Fibroblast of pulmonary artery (primary cell): ENCODE results near the gene RRH.
A peak's percentile ranks its signal among the peaks of the same experiment; 100 is the strongest.
"Not testable (repeated sequence)": the region's sequence is repeated elsewhere in the genome, so short reads cannot be mapped to it uniquely, and the experiment has no call there.

Source experiments
- DNase-seq: peaks from one replicate; pipeline ENCODE4 v3.0.0-alpha.2; 2010; ENCODE audit warnings: low read depth
- H3K4me3 ChIP-seq: replicated peaks from 2 replicates; pipeline ENCODE4 v1.5.1; 2011; ENCODE audit warnings: low read depth, mild to moderate bottlenecking, control low read depth, low read length, moderate library complexity
- TF ChIP-seq, protein P1 (sequence below): IDR thresholded peaks from 2 replicates; pipeline ENCODE4 v1.5.1; 2011; ENCODE audit warnings: mild to moderate bottlenecking, control low read depth, low read length, inconsistent platforms; ENCODE audit errors: missing control alignments

RRH gene

DNA sequence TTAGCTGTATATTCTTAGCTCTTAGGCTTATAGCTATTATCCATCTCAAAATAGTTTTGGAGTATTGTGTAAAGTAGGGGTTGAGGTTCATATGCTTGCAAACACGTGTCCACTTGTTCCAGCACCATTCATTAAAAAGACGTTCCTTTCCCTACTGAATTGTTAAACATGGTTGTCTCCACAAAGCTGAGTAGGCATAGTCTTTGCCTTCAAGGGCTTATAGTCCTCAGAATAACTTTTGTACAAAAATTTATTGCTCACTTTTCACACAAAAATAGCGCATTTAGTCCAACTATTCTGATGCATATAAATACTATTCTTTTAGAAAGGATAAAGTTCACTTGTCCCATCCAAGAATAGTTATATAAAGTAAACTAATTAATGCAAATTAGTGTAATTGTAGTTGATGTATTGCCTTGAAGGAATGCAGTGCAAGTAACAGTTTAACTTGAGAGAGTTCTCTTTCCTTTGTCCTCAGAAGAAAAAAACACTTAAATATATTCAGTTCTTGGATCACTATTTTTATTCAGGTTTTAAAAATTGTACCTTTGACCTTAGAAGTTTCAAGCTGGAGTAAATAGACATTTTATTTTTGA, 34.2 kb downstream of the RRH start:
- DNase-seq: no peak
- no peak overlapping the region for H3K4me3 ChIP-seq
- TF ChIP-seq, protein P1, sequence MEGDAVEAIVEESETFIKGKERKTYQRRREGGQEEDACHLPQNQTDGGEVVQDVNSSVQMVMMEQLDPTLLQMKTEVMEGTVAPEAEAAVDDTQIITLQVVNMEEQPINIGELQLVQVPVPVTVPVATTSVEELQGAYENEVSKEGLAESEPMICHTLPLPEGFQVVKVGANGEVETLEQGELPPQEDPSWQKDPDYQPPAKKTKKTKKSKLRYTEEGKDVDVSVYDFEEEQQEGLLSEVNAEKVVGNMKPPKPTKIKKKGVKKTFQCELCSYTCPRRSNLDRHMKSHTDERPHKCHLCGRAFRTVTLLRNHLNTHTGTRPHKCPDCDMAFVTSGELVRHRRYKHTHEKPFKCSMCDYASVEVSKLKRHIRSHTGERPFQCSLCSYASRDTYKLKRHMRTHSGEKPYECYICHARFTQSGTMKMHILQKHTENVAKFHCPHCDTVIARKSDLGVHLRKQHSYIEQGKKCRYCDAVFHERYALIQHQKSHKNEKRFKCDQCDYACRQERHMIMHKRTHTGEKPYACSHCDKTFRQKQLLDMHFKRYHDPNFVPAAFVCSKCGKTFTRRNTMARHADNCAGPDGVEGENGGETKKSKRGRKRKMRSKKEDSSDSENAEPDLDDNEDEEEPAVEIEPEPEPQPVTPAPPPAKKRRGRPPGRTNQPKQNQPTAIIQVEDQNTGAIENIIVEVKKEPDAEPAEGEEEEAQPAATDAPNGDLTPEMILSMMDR: no peak

DNA sequence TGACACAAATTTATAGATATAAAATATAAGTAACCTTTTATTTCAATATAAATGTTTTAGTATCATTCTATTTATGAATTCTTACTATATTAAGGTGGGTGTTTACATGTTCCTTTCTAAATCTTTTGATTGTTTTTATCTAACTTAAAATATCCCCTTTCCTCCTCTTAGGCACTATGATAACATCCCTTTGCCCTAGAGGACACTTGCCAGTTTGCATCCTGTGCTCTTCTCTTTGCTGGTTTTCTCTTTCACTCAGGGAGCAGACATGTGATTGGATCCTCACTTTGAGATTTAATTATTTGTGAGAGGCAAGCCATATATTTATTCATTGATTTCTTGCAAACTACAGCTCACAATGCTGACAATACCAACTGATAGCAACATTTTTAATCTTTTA, 36.4 kb downstream of the RRH start:
- TF ChIP-seq, protein P1: no peak
- no peak overlapping the region for H3K4me3 ChIP-seq
- DNase-seq: no peak

DNA sequence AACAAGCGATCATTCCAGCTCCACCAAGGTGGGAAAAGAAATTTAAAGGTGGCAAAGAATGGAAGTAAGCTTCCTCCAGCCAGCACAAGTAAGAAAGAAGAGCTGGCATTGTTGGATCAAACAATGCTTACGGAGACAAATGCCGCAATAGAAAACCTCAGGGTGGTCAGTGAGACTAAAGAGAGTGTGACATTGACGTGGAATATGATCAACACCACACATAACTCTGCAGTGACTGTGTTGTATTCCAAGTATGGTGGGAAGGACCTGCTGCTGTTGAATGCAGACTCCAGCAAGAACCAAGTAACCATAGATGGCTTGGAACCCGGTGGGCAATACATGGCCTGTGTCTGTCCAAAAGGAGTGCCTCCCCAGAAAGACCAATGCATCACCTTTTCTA, 42.3 kb downstream of the RRH start:
- DNase-seq: no peak
- TF ChIP-seq, protein P1: no peak
- H3K4me3 ChIP-seq: no peak overlapping the region

DNA sequence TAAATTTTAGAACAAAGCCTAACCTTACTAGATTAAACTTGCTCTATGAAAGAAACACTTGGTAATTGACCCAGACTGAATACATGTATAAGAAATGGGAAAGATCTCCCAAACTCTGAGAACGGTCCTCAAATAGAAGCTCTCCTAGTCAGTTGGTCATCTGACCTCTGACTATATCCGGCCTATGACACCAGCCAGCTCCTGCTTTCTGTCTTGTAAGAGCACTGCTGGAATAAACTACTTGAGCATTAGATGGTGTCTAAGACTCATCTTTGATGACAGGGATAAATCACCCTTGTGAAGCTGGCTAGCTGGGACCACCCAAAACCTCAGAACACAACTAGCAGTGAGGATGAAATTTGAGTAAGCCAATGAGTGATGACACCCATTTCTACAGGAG, 44.3 kb downstream of the RRH start:
- DNase-seq: no peak
- no peak overlapping the region for H3K4me3 ChIP-seq
- TF ChIP-seq, protein P1: no peak

DNA sequence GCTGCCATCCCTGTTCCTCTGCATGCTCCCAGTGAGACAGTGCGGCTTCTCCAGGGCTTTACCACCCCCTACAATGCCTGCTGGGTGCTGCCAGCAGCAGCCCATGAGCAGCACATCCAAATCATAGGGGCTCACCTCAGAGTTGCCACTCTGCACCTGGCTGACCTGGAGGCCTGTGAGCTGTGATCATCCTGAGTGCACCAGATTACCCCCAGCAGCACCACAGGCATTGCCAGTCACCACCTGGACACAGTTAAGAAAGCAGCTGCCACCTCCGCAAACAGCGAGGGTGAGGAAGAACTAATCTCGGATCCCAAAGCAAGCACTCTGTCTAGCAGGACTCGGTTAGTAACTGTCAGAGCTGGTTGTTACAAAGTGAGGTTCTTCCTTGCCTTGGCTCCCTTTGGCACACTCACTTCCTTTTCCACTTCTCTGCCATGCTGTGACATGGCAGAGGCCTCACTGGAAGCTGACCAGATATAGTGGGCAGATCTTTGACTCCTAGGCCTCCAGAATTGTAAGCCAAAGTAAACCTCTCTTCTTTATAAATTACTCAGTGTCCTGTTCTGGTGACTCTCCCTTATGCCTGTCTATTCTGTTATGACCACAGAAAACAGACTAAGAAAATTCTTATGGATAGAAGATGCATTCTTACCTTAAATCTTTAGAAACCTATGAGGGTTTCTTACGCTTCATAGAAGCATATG, 45.3 kb downstream of the RRH start:
- no peak for DNase-seq
- TF ChIP-seq, protein P1: no peak
- no peak overlapping the region for H3K4me3 ChIP-seq

DNA sequence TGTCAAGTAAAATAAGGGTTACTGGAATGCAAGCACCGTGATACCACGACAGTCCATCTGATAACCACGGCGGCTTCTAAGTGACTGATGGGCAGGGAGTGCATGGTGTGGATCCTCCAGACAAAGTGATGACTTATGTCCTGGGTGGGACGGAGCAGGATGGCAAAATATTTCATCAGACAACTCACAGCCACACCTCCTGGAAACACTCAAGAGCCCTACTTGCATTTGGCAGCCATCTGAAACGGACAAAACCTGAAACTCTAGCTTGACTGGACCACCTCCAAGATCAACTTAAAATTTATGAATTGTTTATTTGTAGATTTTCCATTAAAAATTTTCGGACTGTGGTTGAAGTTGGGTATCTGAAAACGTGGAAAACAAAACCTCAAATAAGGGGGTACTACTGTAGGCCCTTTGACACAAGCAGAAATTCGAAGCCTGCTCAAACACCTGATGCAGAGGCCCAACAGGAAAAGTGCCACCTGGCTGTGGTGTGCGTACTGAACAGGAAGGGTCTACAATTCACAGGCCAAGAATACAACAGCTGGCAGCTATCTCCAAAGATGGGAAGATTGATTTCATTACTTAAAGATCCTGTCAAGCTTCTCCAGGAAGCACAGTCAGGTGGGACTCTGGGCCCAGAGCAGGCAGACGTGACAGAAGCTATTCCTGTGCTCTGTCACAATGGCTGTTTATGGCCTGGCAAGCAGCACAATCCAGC, 46.2 kb downstream of the RRH start:
- H3K4me3 ChIP-seq: no peak overlapping the region
- TF ChIP-seq, protein P1: no peak
- peak; percentile 8 for DNase-seq

DNA sequence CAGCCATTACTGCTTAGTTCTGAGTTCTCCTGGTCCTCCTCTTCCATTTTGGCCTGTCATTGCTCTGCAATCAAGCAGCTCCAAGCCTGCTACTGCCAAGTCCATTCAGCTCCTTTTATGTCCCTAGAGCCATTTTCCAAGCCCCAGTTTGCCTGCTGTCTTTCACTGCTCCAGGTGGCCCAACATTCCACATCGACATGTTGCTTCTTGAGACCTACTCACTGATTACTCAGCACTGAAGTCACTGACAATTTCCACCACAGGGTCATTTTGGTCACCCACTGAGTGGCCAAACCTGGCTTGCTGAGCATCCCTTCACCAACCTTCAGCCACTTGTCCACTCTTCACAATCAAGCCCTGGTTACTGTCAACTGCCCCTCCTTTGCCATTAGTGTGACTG, 47.3 kb downstream of the RRH start:
- DNase-seq: no peak
- TF ChIP-seq, protein P1: no peak
- H3K4me3 ChIP-seq: no peak overlapping the region

DNA sequence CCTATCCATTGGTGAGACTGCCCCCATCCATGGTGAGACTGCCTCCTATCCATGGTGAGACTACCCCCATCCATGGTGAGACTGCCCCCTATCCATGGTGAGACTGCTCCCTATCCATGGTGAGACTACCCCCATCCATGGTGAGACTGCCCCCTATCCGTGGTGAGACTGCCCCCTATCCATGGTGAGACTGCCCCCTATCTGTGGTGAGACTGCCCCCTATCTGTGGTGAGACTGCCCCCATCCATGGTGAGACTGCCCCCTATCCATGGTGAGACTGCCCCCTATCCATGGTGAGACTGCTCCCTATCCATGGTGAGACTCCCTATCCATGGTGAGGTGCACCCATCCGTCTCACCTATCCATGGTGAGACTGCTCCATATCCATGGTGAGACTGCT, 47.8 kb downstream of the RRH start:
- DNase-seq, H3K4me3 ChIP-seq: not testable (repeated sequence)
